ENCODE measurements around the gene UBE2H.

Gene UBE2H

DNA sequence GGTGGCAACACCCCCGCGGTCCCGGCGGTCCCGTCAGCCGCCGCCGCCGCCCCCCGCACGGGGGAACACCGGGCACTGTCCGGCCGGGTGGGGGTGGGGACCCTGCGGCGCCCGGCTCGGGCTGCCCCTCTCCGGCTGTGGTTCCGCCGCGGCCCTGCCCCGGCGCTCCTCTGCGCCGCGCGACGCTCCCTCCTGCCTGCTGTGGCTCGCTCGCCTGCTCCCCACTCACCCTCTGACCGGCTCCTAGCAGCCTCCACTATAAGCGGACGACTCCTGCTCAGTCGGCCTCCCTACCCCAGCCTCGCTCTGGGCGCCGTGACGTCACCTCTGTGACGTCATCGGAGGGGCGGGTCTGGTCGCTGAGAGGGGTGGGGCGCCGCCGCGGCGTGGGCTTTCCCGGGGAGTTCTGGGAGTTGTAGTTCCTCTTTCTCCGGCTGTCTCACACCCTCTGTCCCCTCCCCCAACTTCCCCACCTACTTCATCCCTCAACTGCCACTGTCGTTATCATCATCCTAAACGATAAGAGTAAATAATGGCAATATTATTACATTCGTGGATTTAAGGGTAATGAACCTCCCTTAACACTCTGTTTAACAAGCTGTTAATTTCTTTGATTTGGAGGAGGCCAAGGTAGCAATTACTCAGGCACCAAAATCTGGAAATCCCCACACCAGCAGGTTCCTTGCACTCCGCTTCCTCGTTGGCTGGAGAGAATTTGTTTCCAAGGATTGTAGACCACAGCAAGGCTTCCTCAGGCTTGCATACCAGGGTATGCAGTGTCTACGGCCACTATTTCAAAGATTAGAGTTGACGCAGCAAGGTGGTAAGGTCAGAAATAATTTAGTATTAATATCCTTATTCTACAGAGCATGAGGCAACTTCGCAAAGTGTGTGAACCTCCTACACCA is at the start of gene UBE2H:
Gene UBE2H, minus strand, starts transcription at position 308 of the 908 bp plus-strand sequence. CDS start 405 bp downstream, outside the sequence.
- in situ Hi-C loops (cut with MboI; ENCODE audit: low pct_unique_long_range_greater_than_20kb, low sequenced_read_pairs, unreplicated experiment), result no loop called here
- peak; percentile 96 for DNase-seq (ENCODE audit: low spot score)
- TF ChIP-seq, protein P1, sequence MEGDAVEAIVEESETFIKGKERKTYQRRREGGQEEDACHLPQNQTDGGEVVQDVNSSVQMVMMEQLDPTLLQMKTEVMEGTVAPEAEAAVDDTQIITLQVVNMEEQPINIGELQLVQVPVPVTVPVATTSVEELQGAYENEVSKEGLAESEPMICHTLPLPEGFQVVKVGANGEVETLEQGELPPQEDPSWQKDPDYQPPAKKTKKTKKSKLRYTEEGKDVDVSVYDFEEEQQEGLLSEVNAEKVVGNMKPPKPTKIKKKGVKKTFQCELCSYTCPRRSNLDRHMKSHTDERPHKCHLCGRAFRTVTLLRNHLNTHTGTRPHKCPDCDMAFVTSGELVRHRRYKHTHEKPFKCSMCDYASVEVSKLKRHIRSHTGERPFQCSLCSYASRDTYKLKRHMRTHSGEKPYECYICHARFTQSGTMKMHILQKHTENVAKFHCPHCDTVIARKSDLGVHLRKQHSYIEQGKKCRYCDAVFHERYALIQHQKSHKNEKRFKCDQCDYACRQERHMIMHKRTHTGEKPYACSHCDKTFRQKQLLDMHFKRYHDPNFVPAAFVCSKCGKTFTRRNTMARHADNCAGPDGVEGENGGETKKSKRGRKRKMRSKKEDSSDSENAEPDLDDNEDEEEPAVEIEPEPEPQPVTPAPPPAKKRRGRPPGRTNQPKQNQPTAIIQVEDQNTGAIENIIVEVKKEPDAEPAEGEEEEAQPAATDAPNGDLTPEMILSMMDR (IDR thresholded peaks at IDR 0.05; ENCODE audit: extremely low read depth, insufficient read depth, missing control alignments), result no peak

DNA sequence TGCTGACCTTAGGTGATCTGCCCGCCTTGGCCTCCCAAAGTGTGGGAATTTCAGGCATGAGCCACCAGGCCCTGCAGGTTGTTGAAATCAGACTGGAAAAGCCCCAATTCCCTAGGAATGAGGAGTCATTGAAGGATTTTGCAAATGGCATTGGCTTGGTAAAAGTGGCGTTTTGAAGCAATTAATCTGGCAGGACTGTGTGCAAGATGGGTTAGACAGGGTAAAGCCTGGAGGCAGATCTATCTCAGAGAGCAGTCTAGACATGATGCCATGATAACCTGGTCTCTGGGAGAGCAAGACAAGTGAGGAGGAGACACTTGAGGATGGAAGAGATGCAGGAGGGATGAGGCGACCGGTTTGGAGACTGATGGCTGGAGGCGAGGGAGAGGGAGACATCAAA is 45.7 kb upstream of the UBE2H start:
- in situ Hi-C loops (cut with MboI; ENCODE audit: low pct_unique_long_range_greater_than_20kb, low sequenced_read_pairs, unreplicated experiment), result no loop called here
- TF ChIP-seq, protein P1 (IDR thresholded peaks at IDR 0.05; ENCODE audit: extremely low read depth, insufficient read depth, missing control alignments), result no peak
- no peak for DNase-seq (ENCODE audit: low spot score)

DNA sequence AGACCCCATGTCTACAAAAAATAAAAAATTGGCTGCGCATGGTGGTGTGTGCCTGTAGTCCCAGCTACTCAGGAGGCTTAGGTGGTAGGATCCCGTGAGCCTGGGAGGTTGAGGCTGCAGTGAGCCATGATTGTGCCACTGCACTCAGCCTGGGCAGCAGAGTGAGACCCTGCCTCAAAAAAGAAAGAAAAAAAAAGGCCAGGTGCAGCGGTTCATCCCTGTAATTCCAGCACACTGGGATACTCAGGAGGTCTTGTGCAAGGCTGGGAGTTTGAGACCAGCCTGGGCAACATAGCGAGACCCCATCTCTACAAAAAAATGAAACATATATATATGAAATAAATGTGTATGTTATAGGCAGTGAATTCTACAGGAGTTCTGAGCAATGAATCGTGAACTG is 44.5 kb upstream of the UBE2H start:
- TF ChIP-seq, protein P1 (IDR thresholded peaks at IDR 0.05; ENCODE audit: extremely low read depth, insufficient read depth, missing control alignments), result no peak
- in situ Hi-C loops (cut with MboI; ENCODE audit: low pct_unique_long_range_greater_than_20kb, low sequenced_read_pairs, unreplicated experiment), result no loop called here
- no peak for DNase-seq (ENCODE audit: low spot score)

DNA sequence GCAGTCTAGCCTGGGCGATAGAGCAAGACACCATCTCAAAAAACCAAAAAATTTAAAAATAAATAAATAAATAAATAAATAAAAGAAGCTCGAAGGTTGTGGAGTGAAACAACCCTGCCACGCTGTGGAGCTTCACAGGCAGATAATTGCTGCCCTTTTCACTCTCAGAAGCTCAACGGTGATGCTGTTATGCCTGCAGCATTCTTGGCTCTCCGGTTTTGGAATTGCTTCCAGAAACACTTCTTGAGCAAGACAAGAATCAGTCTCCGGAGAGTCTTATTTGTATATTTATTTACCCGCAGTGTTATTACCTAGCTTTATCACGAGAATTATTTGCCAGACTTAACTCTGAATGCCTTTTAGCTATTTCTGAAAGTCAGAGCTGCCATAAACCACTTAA is 40.5 kb upstream of the UBE2H start:
- TF ChIP-seq, protein P1 (IDR thresholded peaks at IDR 0.05; ENCODE audit: extremely low read depth, insufficient read depth, missing control alignments), result no peak
- no peak for DNase-seq (ENCODE audit: low spot score)
- in situ Hi-C loops (cut with MboI; ENCODE audit: low pct_unique_long_range_greater_than_20kb, low sequenced_read_pairs, unreplicated experiment), result no loop called here

DNA sequence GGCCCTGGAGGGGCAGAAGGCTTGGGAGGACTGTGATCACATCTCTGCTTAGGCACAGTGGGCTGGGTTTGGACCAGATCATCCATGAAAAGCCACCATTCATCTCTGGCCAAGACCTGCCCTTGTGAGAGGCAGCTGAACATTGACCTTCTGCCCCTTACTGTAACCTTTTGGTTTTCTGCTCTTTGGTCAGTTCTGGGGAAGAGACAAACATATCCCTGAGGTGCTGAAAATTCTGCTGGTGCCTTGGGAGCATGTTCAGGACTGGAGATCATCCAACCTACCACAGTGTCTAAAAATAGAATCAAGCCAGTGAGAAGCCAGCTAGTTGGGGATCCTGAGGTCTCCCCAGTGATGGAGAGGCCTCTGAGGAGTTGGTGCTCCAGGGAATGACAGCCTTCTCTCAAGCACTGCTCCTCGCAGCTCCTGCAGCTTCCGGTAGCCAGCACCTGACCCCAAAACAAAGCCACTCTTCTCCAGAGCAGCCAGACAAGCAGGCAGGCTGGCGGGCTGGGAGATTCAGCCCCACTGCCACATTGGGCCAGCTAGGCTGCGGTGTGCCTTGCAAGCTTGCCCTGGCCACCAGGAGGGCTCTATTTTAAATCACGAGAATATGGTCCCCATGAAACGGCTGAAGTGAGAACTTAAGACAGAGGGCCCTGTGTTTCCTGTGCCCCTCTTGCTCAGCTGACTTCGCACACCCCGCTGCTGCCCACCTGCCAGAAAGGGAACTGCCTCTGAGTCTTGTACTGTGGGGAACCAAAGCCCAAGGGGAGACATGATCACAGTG is 37.8 kb upstream of the UBE2H start:
- in situ Hi-C loops (cut with MboI; ENCODE audit: low pct_unique_long_range_greater_than_20kb, low sequenced_read_pairs, unreplicated experiment), result no loop called here
- no peak for DNase-seq (ENCODE audit: low spot score)
- TF ChIP-seq, protein P1 (IDR thresholded peaks at IDR 0.05; ENCODE audit: extremely low read depth, insufficient read depth, missing control alignments), result no peak

DNA sequence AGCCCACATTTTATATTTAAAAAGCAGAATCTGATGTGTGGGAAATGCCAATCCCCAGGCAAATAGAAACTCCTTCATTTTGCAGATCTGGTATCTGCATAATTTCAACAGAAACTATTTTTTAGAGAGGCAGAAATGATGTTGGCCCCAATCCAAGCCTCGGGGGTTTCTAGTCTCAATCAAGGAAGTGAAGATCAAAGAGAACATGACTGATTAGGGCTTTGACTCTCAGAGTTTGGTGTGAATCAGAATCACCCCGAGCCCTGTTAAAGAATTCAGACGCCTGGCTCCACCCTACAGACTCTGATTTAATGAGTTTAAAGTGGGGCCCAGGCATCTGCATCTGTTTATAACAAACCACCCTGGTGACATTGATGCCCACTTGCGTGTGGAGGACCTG is 36.7 kb upstream of the UBE2H start:
- DNase-seq (ENCODE audit: low spot score), result peak; percentile 69
- in situ Hi-C loops (cut with MboI; ENCODE audit: low pct_unique_long_range_greater_than_20kb, low sequenced_read_pairs, unreplicated experiment), result no loop called here
- TF ChIP-seq, protein P1 (IDR thresholded peaks at IDR 0.05; ENCODE audit: extremely low read depth, insufficient read depth, missing control alignments), result no peak
